Liver (tissue), 3 donors: ENCODE measurements around the gene SLC6A12.

Experiments
- CTCF ChIP-seq: fragments of 150-350 bp; IDR thresholded peaks from 2 replicates; pipeline ENCODE4 v1.5.1; 2017; ENCODE audit warnings: improper control_type of control experiment, low read depth, low read length; ENCODE audit not compliant: missing input control
- EGR1 ChIP-seq, 2 donors: IDR thresholded peaks; 2 replicates each; pipeline ENCODE4 v1.6.1; 2016 to 2018; ENCODE audit warnings: antibody characterized with exemption in 2 of 2, low read depth in 2 of 2
- GABPA ChIP-seq, 2 donors: IDR thresholded peaks in 1 of 2; conservative IDR thresholded peaks in 1 of 2; 2 replicates each; pipeline ENCODE4 v1.6.1; 2016; ENCODE audit warnings: antibody characterized with exemption in 2 of 2, mild to moderate bottlenecking in 1 of 2, moderate library complexity in 1 of 2
- JUND ChIP-seq, 2 donors: IDR thresholded peaks; 2 replicates each; pipeline ENCODE4 v1.6.1; 2016; ENCODE audit warnings: antibody characterized with exemption in 2 of 2
- MAX ChIP-seq: IDR thresholded peaks from 2 replicates; pipeline ENCODE4 v1.6.1; 2016; ENCODE audit warnings: antibody characterized with exemption
- NR2F2 ChIP-seq: IDR thresholded peaks from 2 replicates; pipeline ENCODE4 v1.6.1; 2016; ENCODE audit warnings: antibody characterized with exemption
- RAD21 ChIP-seq, 2 donors: IDR thresholded peaks; 2 replicates each; pipeline ENCODE4 v1.6.1; 2016; ENCODE audit warnings: antibody characterized with exemption in 2 of 2, mild to moderate bottlenecking in 2 of 2
- REST ChIP-seq: IDR thresholded peaks from 2 replicates; pipeline ENCODE4 v1.6.1; 2016; ENCODE audit warnings: antibody characterized with exemption, mild to moderate bottlenecking
- RXRA ChIP-seq, 2 donors: IDR thresholded peaks; 2 replicates each; pipeline ENCODE4 v1.6.1; 2017 to 2018; ENCODE audit warnings: antibody characterized with exemption in 2 of 2, mild to moderate bottlenecking in 1 of 2
- SP1 ChIP-seq: IDR thresholded peaks from 2 replicates; pipeline ENCODE4 v1.6.1; 2018; ENCODE audit warnings: antibody characterized with exemption, mild to moderate bottlenecking
- YY1 ChIP-seq: IDR thresholded peaks from 2 replicates; pipeline ENCODE4 v1.6.1; 2016; ENCODE audit warnings: antibody characterized with exemption, mild to moderate bottlenecking
- ZBTB33 ChIP-seq: IDR thresholded peaks from 2 replicates; pipeline ENCODE4 v1.6.1; 2016; ENCODE audit warnings: antibody characterized with exemption
- TF ChIP-seq, protein P1 (sequence below): IDR thresholded peaks from 2 replicates; pipeline ENCODE4 v1.6.1; 2016; ENCODE audit warnings: antibody characterized with exemption
- donor health status: healthy.
- donor health status: healthy.

DNA sequence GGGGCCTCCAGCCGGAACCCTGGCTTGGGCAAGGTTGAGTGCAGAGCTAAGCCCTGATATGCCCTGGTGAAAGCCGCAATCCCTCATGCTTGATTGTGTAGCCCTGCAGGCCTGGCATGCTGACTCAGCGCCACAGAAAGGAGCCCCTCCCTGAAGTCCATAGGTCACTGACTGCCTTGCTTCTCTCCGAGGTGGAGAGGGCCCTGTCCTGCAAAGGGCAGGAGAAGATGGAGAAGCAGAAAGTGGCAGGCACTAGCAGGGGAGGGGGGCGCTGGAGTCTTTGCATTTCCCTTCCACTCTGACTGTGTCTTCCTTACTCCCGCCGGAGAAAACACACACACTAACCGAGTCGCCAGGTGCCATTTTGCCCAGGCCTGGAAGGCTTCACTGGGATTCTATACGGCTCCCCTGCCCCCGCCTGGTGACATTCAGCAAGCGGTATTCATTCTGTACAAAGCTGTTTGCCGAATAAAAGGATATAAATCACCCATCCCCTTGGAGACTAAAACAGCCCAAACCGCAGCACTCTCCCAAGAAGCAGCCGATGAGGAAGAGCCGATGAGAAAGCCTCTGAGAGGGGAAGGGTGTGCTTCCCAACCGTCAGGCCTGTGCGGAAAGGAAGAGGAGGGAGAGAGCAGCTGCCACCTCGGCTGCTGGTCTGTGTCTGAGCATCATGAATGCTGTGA, 69.8 kb downstream of the SLC6A12 start:
- no peak for TF ChIP-seq CTCF
- TF ChIP-seq REST = no peak
- TF ChIP-seq JUND (IDR thresholded peaks at IDR 0.05) = no peak
- TF ChIP-seq MAX = no peak
- no peak for TF ChIP-seq YY1
- no peak for TF ChIP-seq EGR1 (IDR thresholded peaks at IDR 0.05; ENCODE audit: low read depth in 2 of 2)
- TF ChIP-seq RAD21 (IDR thresholded peaks at IDR 0.05) = no peak
- no peak for TF ChIP-seq RXRA (IDR thresholded peaks at IDR 0.05)
- TF ChIP-seq, protein P1, sequence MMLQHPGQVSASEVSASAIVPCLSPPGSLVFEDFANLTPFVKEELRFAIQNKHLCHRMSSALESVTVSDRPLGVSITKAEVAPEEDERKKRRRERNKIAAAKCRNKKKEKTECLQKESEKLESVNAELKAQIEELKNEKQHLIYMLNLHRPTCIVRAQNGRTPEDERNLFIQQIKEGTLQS = no peak
- no peak for TF ChIP-seq NR2F2
- TF ChIP-seq GABPA (IDR thresholded peaks at IDR 0.05 in 1 of 2, conservative IDR thresholded peaks at IDR 0.05 in 1 of 2) = no peak
- TF ChIP-seq ZBTB33 = no peak
- no peak for TF ChIP-seq SP1
